ENCODE results near the gene USF3.

- TF ChIP-seq POLR2AphosphoS5 (IDR thresholded peaks at IDR 0.05; ENCODE audit: borderline replicate concordance, low read depth, low read length) (no peak), FOXP2 (optimal IDR thresholded peaks at IDR 0.05; ENCODE audit: control extremely low read depth, extremely low read length, insufficient read depth) (no peak)
Observed at GRCh38 chr3:113606539-113607218, 89.8 kb downstream of the USF3 start.

All from SK-N-MC (cell line).